ENCODE data around the gene ATP2A3.

ATP2A3 gene

GRCh38 chr17:3952186-3952585 is 12.1 kb downstream of the ATP2A3 start:
- TF ChIP-seq TOX (CRISPR knock-in tag; IDR thresholded peaks at IDR 0.05; ENCODE audit: borderline replicate concordance) (no peak), PPARA (CRISPR knock-in tag; IDR thresholded peaks at IDR 0.05; ENCODE audit: borderline replicate concordance) (no peak), ESRRG (CRISPR knock-in tag; IDR thresholded peaks at IDR 0.05) (no peak), ARNTL (CRISPR knock-in tag; IDR thresholded peaks at IDR 0.05; ENCODE audit: borderline replicate concordance, low read depth) (no peak), ZFP3 (CRISPR knock-in tag; IDR thresholded peaks at IDR 0.05) (no peak), ZFP30 (CRISPR knock-in tag; IDR thresholded peaks at IDR 0.05) (no peak), GLIS3 (CRISPR knock-in tag; IDR thresholded peaks at IDR 0.05) (no peak), ZC3H10 (CRISPR knock-in tag; IDR thresholded peaks at IDR 0.05) (no peak), CSRNP3 (CRISPR knock-in tag; IDR thresholded peaks at IDR 0.05) (no peak), PATZ1 (CRISPR knock-in tag; IDR thresholded peaks at IDR 0.05; ENCODE audit: borderline replicate concordance) (no peak), OSR1 (CRISPR knock-in tag; IDR thresholded peaks at IDR 0.05) (no peak), RARB (CRISPR knock-in tag; IDR thresholded peaks at IDR 0.05) (no peak), CSDC2 (CRISPR knock-in tag; IDR thresholded peaks at IDR 0.05) (no peak), ZNF70 (CRISPR knock-in tag; IDR thresholded peaks at IDR 0.05) (no peak), ZNF8 (CRISPR knock-in tag; IDR thresholded peaks at IDR 0.05) (no peak), CREB5 (CRISPR knock-in tag; IDR thresholded peaks at IDR 0.05; ENCODE audit: low read depth) (no peak), BACH2 (CRISPR knock-in tag; IDR thresholded peaks at IDR 0.05; ENCODE audit: borderline replicate concordance) (no peak)
- ATAC-seq, result no peak

- ATAC-seq, result no peak
- no peak for TF ChIP-seq TCF4 (CRISPR knock-in tag; IDR thresholded peaks at IDR 0.05; ENCODE audit: borderline replicate concordance)
- TF ChIP-seq TSHZ2 (CRISPR knock-in tag; IDR thresholded peaks at IDR 0.05), result no peak
- TF ChIP-seq ZNF70 (CRISPR knock-in tag; IDR thresholded peaks at IDR 0.05), result no peak
These were observed 12.8 kb downstream of the ATP2A3 start for GRCh38 chr17:3951420-3951819.

- no peak for ATAC-seq
- no peak for TF ChIP-seq SNAI2 (CRISPR knock-in tag; IDR thresholded peaks at IDR 0.05)
- TF ChIP-seq CSDC2 (CRISPR knock-in tag; IDR thresholded peaks at IDR 0.05), result no peak
- no peak for TF ChIP-seq OSR1 (CRISPR knock-in tag; IDR thresholded peaks at IDR 0.05)
- no peak for TF ChIP-seq ZC3H10 (CRISPR knock-in tag; IDR thresholded peaks at IDR 0.05)
These were observed 13.2 kb downstream of the ATP2A3 start for GRCh38 chr17:3951003-3951402.

GRCh38 chr17:3950584-3950983 is 13.7 kb downstream of the ATP2A3 start:
- TF ChIP-seq CSRNP3 (CRISPR knock-in tag; IDR thresholded peaks at IDR 0.05) (no peak), TCF4 (CRISPR knock-in tag; IDR thresholded peaks at IDR 0.05; ENCODE audit: borderline replicate concordance) (no peak), ZNF565 (CRISPR knock-in tag; conservative IDR thresholded peaks at IDR 0.05; ENCODE audit: low read depth) (no peak), PPARA (CRISPR knock-in tag; IDR thresholded peaks at IDR 0.05; ENCODE audit: borderline replicate concordance) (no peak), SNAI2 (CRISPR knock-in tag; IDR thresholded peaks at IDR 0.05) (no peak), ZNF8 (CRISPR knock-in tag; IDR thresholded peaks at IDR 0.05) (no peak), ESRRG (CRISPR knock-in tag; IDR thresholded peaks at IDR 0.05) (no peak), ZNF70 (CRISPR knock-in tag; IDR thresholded peaks at IDR 0.05) (no peak), TOX (CRISPR knock-in tag; IDR thresholded peaks at IDR 0.05; ENCODE audit: borderline replicate concordance) (no peak), ZFP30 (CRISPR knock-in tag; IDR thresholded peaks at IDR 0.05) (no peak), ISL1 (CRISPR knock-in tag; IDR thresholded peaks at IDR 0.05) (no peak)
- ATAC-seq, result no peak

All from SK-N-SH treated with all-trans-retinoic acid at 6 μM for 48 hours (cell line).